HG03378 (cell line): Measurements from ENCODE around the gene ST3GAL3.

ENCODE experiments used
- ATAC-seq: cut with Tn5 transposase; IDR thresholded peaks from one replicate; pipeline ENCODE4 v1.9.1; 2021; ENCODE audit warnings: mild to moderate bottlenecking, moderate library complexity; ENCODE audit not compliant: unreplicated experiment

The ST3GAL3 gene

DNA sequence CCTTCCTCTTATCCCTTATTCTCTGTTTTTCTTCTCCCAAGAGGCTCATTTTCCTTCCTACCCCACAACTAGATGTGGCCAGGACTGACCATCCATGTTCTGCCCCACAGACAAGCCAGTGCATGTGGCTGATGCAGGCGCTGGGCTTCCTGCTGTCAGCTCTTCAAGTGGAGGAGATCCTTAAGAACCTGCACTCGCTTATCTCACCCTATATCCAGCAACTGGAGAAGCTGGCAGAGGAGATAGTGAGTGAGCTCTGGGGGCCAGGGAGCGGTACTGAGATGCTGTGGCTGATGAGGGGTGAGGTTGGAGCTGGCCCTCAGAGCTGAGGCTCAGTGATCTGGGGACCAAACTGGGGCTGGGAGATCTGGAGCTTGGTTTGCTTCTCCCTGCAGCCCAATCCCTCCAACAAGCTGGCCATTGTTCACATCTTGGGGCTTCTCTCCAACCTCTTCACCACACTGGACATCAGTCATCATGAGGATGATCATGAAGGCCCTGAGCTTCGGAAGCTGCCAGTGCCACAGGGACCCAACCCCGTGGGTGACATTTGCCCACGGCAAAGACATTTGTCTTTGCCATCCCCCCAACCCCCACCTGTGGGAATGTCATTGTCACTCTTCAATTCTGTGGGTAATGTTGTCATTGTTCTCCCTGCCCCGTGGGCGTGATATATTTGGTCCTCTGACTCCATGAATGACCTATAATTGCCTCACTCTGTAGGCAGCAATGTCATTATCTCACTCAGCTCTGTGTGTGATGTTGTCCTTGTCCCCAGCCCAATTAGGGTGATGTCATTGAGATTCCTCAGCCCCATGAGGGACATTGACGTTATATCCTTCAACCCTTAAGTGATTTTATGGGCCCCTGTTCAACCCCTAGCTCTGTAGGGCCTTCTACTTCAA lies 251.3 kb downstream of the ST3GAL3 start:
- ATAC-seq = no peak

DNA sequence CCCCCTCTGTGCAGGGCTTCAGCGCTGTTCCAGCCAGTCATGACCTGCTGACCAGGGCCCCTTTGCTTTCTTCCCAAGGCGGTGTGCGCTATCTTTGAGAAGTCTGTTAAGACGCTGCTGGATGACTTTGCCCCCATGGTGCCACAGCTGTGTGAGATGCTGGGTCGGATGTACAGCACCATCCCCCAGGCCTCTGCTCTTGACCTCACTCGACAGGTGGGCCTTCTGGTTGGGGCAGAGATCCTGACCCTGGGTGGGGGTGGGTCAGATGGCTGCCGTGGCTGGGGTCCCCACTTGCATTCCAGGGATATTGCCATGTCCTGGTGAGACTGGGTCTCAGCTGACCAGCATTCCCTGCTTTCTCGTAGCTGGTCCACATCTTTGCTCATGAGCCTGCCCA lies 253.5 kb downstream of the ST3GAL3 start:
- no peak for ATAC-seq

DNA sequence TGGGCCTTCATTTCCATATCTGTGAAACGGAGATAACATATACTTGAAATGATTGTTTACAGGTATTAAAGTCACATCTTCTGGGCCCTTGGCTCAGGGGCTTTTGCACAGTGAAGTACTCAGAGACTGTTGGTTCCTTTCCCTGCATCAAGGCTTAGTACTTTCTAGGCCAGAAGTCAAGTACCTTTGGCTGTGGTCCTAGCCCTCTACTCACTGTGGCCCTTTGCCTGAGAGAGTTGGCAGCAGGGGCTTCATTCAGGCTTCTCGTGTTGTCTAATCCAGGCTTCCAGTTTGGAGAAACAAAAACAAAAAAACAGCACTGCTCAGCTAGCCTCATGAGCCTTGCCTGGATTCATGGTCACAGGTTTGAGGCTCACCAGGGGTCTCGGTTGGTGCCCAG lies 254.4 kb downstream of the ST3GAL3 start:
- ATAC-seq = no peak

DNA sequence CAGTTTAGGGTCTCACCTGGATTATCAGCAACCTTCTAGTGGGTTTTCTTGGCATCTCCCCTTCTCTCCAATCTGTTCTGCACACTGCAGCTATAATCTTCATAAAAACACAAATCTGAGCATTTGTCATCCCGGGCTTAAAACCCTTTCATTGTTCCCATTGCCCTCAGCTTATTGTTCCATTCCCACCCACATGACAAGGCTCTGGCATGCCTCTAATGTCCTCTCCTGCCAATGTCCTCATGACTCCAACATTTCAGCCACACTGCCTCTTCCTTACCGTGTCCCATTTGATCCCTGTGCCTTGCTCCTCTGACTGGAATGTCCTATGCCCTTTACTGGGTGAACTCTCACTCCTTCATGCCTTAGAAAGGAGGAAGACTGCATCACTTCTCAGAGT lies 255.0 kb downstream of the ST3GAL3 start:
- ATAC-seq = no peak

DNA sequence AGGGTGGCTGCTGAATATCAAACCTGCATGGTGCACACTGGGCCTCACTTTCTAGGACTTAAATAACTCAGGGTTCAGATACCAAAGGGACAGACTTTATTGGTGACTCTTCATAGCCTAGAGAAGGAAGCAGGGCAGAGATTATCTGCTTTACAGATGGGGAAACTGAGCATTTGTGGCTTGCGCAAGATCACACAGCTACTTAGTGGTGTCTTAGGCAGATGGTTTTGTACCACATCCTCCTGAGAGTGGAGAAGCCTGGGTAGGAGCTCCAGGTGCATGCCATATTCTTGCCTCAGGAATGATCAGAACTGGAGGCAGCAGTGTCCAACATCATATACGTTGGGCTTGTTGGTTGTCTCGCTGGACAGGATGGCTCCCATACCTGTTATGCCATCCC lies 255.7 kb downstream of the ST3GAL3 start:
- ATAC-seq = no peak

DNA sequence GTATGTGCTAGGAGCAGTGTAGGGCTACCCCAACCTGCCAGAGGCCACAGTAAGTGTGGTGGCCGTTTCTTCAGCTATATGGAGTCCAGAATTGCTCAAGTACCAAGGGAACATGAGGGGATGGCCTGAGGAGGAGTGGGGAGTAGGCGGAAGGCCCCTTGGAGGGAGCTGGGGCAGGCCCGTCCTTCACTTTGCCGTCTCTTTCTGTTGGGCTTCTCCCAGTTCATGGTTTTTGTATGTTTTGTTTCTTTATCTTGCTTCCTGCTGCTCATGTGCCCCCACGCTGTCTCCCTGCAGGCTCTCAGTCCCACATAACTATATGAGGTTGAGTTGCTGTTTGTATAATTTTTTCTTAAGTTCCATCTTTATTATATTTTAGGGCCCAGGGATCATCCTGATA lies 256.6 kb downstream of the ST3GAL3 start:
- ATAC-seq = no peak

DNA sequence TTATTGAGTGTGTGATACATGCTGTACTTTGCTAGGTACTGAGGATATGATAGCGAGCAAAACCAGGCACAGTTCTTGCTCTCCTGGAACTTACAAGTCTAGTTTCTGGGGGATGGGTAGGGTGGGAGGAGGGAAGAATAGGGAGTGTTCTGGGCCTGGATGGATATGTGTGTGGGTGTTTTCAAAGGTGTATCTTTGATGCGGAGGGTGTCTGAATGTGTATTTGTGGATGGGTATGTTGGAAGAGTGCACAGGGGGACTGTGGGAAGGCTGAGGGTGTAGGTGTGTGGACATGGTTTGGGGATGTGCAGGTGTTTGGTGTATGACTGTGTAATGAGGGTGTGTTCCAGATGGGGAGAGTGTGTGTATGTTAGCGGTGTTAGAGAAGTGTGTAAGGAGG lies 258.0 kb downstream of the ST3GAL3 start:
- ATAC-seq = no peak

DNA sequence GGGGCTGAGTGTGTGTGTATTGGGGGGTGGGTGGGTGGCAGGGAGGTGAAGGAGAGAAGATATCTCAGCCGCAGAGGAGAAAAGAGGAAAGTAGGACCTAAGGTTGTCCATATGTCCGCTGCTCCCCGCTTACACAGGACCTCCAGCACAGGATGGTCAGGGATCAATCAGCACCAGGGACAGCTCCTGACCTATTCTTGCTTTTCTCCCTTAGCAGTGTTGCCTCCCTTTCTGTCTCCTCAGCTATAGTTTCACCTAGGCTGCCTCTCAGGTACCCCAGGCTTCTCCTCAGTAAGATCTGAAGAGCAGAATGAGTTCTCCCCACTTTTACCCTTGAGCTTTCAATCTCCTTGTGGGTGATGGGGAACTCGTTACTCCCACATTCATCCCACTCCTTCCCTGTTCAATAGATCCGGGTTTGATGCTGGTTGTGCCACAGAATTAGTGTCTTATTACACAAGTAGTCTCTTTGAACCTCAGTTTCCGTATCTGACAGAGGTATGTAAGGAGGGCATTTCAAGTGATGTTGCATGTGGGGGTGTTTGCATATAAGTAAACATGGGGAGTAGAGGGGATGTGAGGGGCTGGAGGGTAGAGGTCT lies 261.1 kb downstream of the ST3GAL3 start:
- no peak for ATAC-seq

DNA sequence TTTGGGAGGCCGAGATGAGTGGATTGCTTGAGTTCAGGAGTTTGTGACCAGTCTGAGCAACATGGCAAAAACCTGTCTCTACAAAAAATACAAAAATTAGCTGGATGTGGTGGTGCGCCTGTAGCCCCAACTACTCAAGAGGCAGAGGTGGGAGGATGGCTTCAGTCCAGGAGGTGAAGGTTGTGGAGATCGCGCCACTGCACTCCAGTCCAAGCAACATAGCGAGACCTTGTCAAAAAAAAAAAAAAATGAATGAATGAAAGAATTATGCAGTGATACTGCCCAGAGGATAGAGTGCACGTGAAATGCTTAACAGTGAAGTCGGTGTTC lies 262.0 kb downstream of the ST3GAL3 start:
- ATAC-seq = no peak

DNA sequence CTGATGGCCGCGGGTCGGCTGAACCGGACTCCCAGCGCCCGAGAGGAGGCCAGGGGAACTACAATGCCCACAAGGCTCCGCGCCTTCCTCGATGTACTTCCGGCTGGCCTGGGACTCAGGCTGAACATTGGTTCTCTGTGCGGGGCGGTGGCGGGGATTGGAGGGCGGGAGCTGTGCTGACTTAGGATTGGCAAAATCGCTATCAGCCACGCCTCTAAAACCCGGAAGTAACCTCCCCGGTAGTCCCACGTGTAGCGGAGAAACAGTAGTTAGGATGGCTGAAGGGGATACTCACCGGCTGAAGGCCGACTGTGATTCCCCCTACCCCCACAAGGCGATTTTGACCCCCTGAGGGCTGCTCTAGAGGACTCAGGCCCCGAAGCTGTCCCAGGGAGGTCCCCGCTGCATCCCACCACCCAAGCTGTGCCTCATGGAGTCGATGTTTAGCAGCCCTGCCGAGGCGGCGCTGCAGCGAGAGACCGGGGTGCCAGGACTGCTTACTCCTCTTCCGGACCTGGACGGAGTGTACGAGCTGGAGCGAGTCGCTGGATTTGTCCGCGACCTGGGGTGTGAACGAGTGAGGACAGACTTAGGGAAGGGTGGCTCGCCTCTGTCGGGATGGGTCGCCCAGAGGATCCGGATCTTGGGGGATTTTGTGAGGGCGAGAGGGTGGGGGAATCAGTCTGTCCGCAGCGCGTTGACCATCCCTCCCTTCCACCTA lies 262.6 kb downstream of the ST3GAL3 start, which contains the start of gene DPH2:
DPH2 (plus strand) TSS at position 265 of the 721 bp plus-strand sequence; CDS start at position 431, 166 bp downstream.
- peak; percentile 68 for ATAC-seq

DNA sequence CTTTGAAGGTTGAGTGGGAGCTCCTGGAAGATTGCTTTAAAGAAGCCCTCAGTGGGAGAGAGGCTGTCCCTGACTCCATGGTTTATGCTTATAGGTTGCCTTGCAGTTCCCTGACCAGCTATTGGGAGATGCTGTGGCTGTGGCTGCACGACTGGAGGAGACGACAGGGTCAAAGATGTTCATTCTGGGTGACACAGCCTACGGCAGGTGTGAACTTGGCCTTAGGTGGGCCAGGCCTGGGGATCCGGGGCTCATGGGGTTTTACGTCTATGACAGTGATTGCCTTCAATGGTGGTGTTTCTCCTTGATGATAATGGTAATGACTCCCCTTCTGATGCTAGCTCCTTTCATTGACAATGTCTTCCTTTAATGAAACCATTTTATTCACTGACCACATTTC lies 263.2 kb downstream of the ST3GAL3 start:
- ATAC-seq = no peak

DNA sequence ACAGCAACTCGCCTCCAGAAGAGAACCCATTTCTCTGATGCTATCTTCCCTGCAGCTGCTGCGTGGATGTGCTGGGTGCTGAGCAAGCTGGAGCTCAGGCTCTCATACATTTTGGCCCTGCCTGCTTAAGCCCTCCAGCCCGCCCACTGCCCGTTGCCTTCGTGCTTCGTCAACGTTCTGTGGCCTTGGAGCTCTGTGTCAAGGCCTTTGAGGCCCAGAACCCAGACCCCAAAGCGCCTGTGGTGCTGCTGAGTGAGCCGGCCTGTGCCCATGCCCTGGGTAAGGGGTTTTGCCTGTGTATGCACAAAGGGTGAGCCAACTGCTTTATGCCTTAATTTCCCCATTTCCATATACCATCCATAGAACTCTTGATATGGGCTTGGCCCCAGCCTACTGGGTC lies 263.6 kb downstream of the ST3GAL3 start:
- no peak for ATAC-seq

DNA sequence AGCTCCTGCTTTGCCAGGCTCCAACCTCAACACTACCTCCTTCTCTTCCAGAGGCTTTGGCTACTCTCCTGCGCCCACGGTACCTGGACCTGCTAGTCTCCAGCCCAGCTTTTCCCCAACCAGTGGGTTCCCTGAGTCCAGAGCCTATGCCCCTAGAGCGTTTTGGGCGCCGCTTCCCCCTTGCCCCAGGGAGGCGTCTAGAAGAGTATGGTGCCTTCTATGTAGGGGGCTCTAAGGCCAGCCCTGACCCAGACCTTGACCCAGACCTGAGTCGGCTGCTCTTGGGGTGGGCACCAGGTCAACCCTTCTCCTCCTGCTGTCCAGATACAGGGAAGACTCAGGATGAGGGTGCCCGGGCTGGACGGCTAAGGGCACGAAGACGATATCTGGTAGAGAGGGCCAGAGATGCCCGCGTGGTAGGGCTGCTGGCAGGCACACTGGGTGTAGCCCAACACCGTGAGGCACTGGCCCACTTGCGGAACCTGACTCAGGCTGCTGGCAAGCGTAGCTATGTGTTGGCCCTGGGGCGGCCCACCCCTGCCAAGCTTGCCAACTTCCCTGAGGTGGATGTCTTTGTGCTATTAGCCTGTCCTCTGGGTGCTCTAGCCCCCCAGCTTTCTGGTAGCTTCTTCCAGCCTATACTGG lies 264.1 kb downstream of the ST3GAL3 start:
- ATAC-seq = no peak

DNA sequence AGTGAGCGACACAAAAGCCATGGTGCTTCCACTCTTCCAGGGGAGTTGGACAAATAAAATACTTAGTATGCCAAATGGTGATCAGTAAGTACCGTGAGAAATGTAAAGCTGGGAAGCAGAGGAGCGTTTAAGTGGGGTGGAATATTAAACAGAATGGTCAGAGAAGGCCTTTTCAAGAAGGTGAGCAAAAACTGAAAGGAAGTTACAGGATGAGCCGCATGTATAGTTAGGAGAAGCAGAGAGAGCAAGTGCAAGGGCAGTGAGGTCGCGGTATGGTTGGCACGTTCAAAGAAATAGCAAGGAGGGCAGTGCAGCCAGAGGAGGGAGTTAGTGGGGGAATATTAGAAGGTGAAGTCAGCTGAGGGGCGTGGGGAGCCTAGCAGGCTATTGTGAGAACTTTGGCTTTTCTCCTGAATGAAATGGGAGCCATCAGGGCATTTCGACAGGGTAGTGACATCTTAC lies 266.7 kb downstream of the ST3GAL3 start:
- ATAC-seq = no peak

DNA sequence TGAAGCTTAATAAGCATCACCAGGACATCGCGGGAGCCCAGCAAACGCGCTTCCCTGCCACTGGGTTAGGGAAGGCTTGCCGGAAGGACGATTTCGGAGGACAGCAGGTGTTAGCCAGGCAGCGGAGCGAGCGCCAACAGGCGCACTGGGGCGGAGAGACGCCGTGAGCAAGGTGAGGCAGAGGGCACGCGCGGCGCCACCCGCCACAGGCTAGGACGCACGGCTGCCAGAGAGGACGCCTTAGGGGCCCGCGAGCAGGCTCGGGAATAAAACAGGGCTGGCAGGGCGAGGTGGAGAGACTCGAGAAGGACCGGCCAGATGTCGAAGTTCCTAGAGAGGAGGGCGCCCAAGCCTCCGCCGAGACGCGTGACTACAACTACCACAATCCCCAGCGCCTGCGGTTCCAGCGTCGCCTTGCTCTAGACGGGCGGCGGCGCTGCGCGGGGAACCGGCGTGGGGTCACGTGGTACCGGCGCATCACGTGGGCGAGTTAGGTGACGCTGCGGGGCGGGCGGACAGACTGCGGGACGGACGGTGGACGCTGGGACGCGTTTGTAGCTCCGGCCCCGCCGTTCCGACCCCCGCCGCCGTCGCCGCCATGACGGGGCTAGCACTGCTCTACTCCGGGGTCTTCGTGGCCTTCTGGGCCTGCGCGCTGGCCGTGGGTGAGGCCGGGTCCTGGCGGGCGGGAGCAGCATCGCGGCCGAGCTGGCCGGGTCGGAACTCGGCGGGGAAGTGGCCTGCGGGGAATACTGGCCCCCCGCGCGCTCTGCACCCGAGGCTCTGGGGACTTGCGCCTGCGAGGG lies 267.3 kb downstream of the ST3GAL3 start, which contains the start of gene ATP6V0B:
ATP6V0B (plus strand) TSS at position 518 of the 806 bp plus-strand sequence; CDS start at position 599, 81 bp downstream.
- ATAC-seq = peak; percentile 60

DNA sequence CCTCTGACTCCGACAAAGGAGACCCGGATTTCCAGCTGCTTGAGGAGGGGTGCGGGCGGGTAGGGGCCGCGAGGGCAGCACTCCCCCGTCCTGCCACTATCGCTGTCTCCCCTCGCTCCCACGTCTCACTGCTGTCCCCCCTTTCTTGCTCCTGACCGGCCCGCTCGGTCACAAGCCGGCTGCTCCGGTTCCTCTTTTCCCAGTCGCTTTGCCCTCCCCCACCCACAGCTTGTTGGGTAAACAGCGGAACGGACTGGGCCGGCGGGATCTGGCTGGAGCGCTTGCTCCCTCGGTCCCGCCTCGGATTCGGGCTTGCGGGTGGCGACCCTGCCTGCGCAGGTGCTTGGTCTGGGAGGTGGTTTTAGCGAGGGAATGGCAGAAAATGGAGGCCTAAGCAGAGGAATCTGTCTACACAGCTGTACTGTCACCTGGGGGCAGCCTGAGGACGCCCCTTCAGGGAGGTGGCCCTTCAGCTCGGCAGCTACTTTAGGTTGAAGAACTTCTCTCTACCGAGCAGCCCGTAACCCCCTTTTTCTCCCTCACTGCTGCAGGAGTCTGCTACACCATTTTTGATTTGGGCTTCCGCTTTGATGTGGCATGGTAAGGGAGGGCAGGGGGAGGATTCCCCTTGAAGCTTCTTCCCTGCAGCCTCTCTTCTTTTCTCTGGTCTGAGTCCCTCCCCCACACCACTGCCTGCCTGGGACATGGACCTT lies 268.1 kb downstream of the ST3GAL3 start:
- no peak for ATAC-seq

DNA sequence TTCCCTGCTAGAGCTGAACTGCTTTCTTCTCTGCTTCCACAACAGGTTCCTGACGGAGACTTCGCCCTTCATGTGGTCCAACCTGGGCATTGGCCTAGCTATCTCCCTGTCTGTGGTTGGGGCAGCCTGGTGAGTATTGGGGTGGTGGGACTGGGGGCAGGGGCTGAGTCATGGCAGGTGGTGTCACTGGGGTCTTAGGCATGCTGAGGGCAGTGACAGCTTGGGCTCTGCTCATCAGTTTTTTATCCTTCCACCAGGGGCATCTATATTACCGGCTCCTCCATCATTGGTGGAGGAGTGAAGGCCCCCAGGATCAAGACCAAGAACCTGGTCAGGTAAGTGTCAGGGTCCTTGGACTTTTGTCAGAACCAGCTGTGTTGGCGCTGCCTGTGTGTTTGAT lies 268.7 kb downstream of the ST3GAL3 start:
- no peak for ATAC-seq

DNA sequence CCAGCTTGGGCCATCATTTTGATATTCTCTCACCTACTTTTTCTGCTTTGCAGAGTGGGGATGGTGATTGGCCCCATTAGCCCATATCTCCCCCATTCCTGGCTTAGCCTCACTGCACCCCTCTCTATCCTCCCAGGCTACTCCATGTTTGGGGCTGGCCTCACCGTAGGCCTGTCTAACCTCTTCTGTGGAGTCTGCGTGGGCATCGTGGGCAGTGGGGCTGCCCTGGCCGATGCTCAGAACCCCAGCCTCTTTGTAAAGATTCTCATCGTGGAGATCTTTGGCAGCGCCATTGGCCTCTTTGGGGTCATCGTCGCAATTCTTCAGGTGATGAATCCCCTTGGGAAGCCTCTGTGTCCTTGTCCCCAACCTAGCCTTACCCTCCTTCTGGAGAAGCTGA lies 269.6 kb downstream of the ST3GAL3 start:
- ATAC-seq = no peak

DNA sequence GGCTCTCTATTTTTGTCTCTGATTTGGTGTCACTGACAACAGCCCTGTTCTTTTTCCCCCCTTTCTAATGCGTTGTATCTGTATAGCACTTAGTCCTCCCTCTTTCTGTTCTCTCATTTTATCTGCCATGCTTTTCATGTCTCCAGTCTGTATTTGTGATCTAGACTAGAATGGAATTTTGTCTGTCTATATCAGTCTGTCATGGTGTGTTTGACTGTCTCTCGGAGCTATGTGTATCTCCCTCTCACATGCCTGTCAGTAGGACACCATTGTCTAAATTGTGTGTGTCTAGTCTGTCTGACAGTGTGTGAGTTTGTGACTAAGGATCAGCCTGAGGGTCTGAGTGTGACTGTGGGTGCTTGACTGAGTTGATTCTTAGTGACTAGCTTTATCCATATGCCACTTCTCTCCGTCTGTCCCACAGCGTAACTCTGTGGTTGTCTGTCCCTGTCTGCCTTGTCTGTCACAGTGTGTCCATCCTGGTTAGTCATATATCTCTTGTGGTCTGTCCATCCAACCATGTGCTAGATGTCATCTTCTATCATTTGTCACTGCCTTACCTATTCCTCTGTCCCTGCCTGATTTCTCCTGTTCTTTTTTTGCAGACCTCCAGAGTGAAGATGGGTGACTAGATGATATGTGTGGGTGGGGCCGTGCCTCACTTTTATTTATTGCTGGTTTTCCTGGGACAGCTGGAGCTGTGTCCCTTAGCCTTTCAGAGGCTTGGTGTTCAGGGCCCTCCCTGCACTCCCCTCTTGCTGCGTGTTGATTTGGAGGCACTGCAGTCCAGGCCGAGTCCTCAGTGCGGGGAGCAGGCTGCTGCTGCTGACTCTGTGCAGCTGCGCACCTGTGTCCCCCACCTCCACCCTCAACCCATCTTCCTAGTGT lies 270.3 kb downstream of the ST3GAL3 start:
- ATAC-seq = no peak
